ENCODE measurements around the gene CLEC2D.

GRCh38 chr12:9719790-9720189 is 50.3 kb downstream of the CLEC2D start:
- no peak for TF ChIP-seq CTCF (IDR thresholded peaks at IDR 0.05; ENCODE audit: low read depth, low read length)
- TF ChIP-seq POLR2A (IDR thresholded peaks at IDR 0.05; ENCODE audit: extremely low read depth, insufficient read length), result no peak
- TF ChIP-seq MAX (IDR thresholded peaks at IDR 0.05; ENCODE audit: low read depth, low read length), result no peak
- no peak for TF ChIP-seq MYC (IDR thresholded peaks at IDR 0.05; ENCODE audit: low read depth, low read length)

Data from NB4 (cell line).